CD4-positive, alpha-beta T cell (primary cell): ENCODE results near the gene FAM76A. TPM values are rescaled to one million over a fixed set of nuclear protein-coding genes. Genes with fewer than 3 reads are reported as not detected.
"Not testable (repeated sequence)": the region's sequence is repeated elsewhere in the genome, so short reads cannot be mapped to it uniquely, and the experiment has no call there.

Experiments
- ATAC-seq: fragments of 200-7000 bp; cut with Tn5 transposase; one replicate; pipeline ENCODE4 v1.10.0; 2022; ENCODE audit warnings: mild to moderate bottlenecking; ENCODE audit not compliant: poor library complexity
- CTCF ChIA-PET: fragments of 350-600 bp; sonication (Branson Sonifier 250); formaldehyde crosslinking; loops from one replicate; lab custom pipeline; 2021; ENCODE audit warnings: antibody characterized with exemption, inconsistent platforms; lab: Charles Lee
- POLR2A ChIA-PET: fragments of 350-600 bp; sonication (Branson Sonifier 250); formaldehyde crosslinking; loops from one replicate; lab custom pipeline; 2021; ENCODE audit warnings: antibody characterized with exemption, inconsistent platforms; lab: Charles Lee
- DNase-seq, 14 experiments: peaks; one replicate each; pipeline ENCODE4 v3.0.0-alpha.2; 2013 to 2020; ENCODE audit warnings: mixed read lengths in 2 of 14
- H3K27ac ChIP-seq, 2 donors: one replicate each; pipeline versions ENCODE4 v1.5.1 to v1.7.0; 2013; ENCODE audit warnings: low read length in 2 of 2, low read depth in 1 of 2, mild to moderate bottlenecking in 1 of 2
- H3K27me3 ChIP-seq, 2 experiments: 1 replicate in 1 of 2; 2 replicates in 1 of 2; pipeline versions ENCODE4 v1.6.1 to v1.7.0; 2013; ENCODE audit warnings: low read length in 2 of 2, control low read depth in 1 of 2, mild to moderate bottlenecking in 1 of 2, moderate library complexity in 1 of 2; ENCODE audit not compliant: insufficient read depth in 2 of 2, control insufficient read depth in 1 of 2
- H3K36me3 ChIP-seq: one replicate; pipeline ENCODE4 v1.6.1; 2013; ENCODE audit warnings: low read length, control low read depth; ENCODE audit not compliant: insufficient read depth
- H3K4me1 ChIP-seq: one replicate; pipeline ENCODE4 v1.6.1; 2013; ENCODE audit warnings: low read length, control low read depth; ENCODE audit not compliant: insufficient read depth
- H3K4me3 ChIP-seq: one replicate; pipeline ENCODE4 v1.5.1; 2013; ENCODE audit warnings: mild to moderate bottlenecking, low read length, moderate library complexity
- H3K9me3 ChIP-seq, 2 experiments: 1 replicate in 1 of 2; 2 replicates in 1 of 2; pipeline versions ENCODE4 v1.6.1 to v1.7.0; 2013; ENCODE audit warnings: low read length in 2 of 2, mild to moderate bottlenecking in 2 of 2, control low read depth in 1 of 2, moderate library complexity in 1 of 2; ENCODE audit not compliant: control insufficient read depth in 1 of 2, insufficient read depth in 1 of 2
- H3K27ac Mint-ChIP-seq: one replicate; pipeline ENCODE4 v1.8.0; 2020; ENCODE audit warnings: mixed read lengths
- H3K27me3 Mint-ChIP-seq: one replicate; pipeline ENCODE4 v1.8.0; 2021; ENCODE audit warnings: mixed read lengths
- H3K36me3 Mint-ChIP-seq: one replicate; pipeline ENCODE4 v1.8.0; 2021; ENCODE audit warnings: low read depth, mixed read lengths
- H3K4me1 Mint-ChIP-seq: one replicate; pipeline ENCODE4 v1.8.0; 2021; ENCODE audit warnings: low read depth, mixed read lengths
- H3K4me3 Mint-ChIP-seq: one replicate; pipeline ENCODE4 v1.8.0; 2020; ENCODE audit warnings: mild to moderate bottlenecking, mixed read lengths
- H3K9me3 Mint-ChIP-seq: one replicate; pipeline ENCODE4 v1.8.0; 2020; ENCODE audit warnings: mixed read lengths
- CTCF ChIP-seq: fragments of 200-600 bp; IDR thresholded peaks from one replicate; pipeline ENCODE4 v1.8.0; 2022; ENCODE audit warnings: antibody characterized with exemption, mild to moderate bottlenecking
- intact Hi-C, 2 experiments: fragments of 100-400 bp; cut with DNase I in 1 of 2; cut with micrococcal nuclease in 1 of 2; formaldehyde crosslinking; loops; one replicate each; pipeline versions ENCODE4 v1.15.1 to v1.9.0; 2023 to 2025; cut with DNase I, micrococcal nuclease
- total RNA-seq, 174 experiments: library from RNA in 2 of 174; stranded (reverse) in 2 of 174; gene quantifications; one replicate each; pipeline ENCODE4 v1.2.3 and lab custom pipeline; 2021 to 2026

Gene FAM76A
- total RNA-seq, 2 experiments from 2014 or later, result 26.0 to 28.7 TPM

DNA sequence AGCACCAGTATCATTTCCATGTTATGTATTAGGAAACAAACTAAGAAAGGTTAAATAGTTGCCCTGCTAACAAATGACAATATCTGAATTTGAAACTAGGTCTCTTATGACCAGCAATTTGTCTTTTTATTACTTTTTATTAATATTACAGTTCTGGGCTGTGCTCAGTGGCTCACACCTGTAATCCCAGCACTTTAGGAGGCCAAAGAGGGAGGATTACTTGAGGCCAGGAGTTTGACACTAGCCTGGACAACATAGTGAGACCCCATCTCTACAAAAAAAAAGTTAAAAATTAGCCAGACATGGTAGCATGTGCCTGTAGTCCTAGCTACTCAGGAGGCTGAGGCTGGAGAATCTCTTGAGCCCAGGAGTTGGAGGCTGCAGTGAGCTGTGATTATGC is 50.5 kb downstream of the FAM76A start:
- not testable (repeated sequence) for H3K9me3 Mint-ChIP-seq, H3K4me3 Mint-ChIP-seq
- intact Hi-C loops, result loop anchor here in 1 of 2 experiments (10.0 kb wide), 1 partner anchor 781 kb away; the partner anchor contains the start of gene TRNP1

DNA sequence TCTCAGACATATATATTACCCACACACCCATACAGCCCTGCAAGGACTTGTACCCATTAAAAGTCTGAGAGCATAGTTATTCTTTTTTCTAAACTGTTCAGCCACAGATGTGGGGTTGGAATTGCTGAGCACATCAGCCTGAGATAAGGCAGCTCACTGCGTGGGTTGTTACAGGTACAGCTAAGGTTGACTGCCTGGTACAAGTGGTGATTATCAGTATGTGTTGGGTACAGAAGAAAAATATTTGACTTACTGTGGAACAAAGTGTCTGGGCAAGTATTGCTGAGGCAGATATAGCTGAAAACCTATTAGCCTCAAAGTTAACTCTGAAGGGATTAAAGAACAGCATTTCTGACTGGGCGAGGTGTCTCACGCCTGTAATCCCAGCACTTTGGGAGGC is 52.3 kb downstream of the FAM76A start:
- no peak overlapping the region for H3K4me3 Mint-ChIP-seq
- peaks cover 37% of the 10 kb centered on the region for H3K4me1 Mint-ChIP-seq
- Histone ChIP-seq H3K36me3 (no peaks in the 10 kb centered on the region), H3K27ac (no peak overlapping the region), H3K27me3 (no peaks in the 10 kb centered on the region), H3K4me1 (peaks cover 10% of the 10 kb centered on the region), H3K4me3 (no peak overlapping the region), H3K9me3 (no peaks in the 10 kb centered on the region)
- no peaks in the 10 kb centered on the region for H3K27me3 Mint-ChIP-seq
- TF ChIP-seq CTCF, result no peak
- H3K9me3 Mint-ChIP-seq, result no peaks in the 10 kb centered on the region
- ATAC-seq, result no peak
- ChIA-PET POLR2A (interaction anchor here (0.6 to 0.9 kb wide), 2 partner anchors 354 to 468 kb away, joined by 3 to 5 read pairs; no protein-coding TSS in a partner anchor), CTCF (no interaction called here)
- DNase-seq, result no peak
- H3K36me3 Mint-ChIP-seq, result peaks cover 31% of the 10 kb centered on the region
- intact Hi-C loops, result loop anchor here in 1 of 2 experiments (10.0 kb wide), 1 partner anchor 783 kb away; the partner anchor contains the start of gene TRNP1
- H3K27ac Mint-ChIP-seq, result peak overlapping the region; percentile 51

More for the DNA sequence above, 50.5 kb downstream of the FAM76A start:
- H3K9me3 ChIP-seq, ATAC-seq, H3K4me3 ChIP-seq, H3K27ac ChIP-seq, CTCF ChIA-PET, H3K27ac Mint-ChIP-seq, DNase-seq, H3K36me3 ChIP-seq, H3K27me3 Mint-ChIP-seq, H3K27me3 ChIP-seq: not testable (repeated sequence)
- Mint-ChIP-seq H3K4me1 (peaks cover 31% of the 10 kb centered on the region), H3K36me3 (peaks cover 20% of the 10 kb centered on the region)
- POLR2A ChIA-PET, result interaction anchor here (1.0 kb wide), 1 partner anchor 51 kb away, joined by 4 read pairs; the partner anchor contains the start of gene FAM76A
- H3K4me1 ChIP-seq, result peaks cover 21% of the 10 kb centered on the region

- Histone ChIP-seq H3K4me3 (no peak overlapping the region), H3K4me1 (peaks cover 7% of the 10 kb centered on the region), H3K36me3 (no peaks in the 10 kb centered on the region), H3K27ac (no peak overlapping the region), H3K27me3 (no peaks in the 10 kb centered on the region), H3K9me3 (no peaks in the 10 kb centered on the region)
- DNase-seq (no peak), ATAC-seq (no peak)
- POLR2A ChIA-PET, result no interaction called here
- peaks cover 26% of the 10 kb centered on the region for H3K36me3 Mint-ChIP-seq
- TF ChIP-seq CTCF, result no peak
- H3K27ac Mint-ChIP-seq, result no peak overlapping the region
- peaks cover 31% of the 10 kb centered on the region for H3K4me1 Mint-ChIP-seq
- no peaks in the 10 kb centered on the region for H3K27me3 Mint-ChIP-seq
- H3K9me3 Mint-ChIP-seq, result no peaks in the 10 kb centered on the region
- intact Hi-C loops, result loop anchor here in 1 of 2 experiments (10.0 kb wide), 1 partner anchor 784 kb away; the partner anchor contains the start of gene TRNP1
- H3K4me3 Mint-ChIP-seq, result no peak overlapping the region
- CTCF ChIA-PET, result no interaction called here
These were observed 53.4 kb downstream of the FAM76A start for GRCh38 chr1:27779122-27779521.

- Histone ChIP-seq H3K4me1 (no peaks in the 10 kb centered on the region), H3K4me3 (no peak overlapping the region), H3K9me3 (no peaks in the 10 kb centered on the region), H3K27me3 (no peaks in the 10 kb centered on the region), H3K27ac (no peak overlapping the region), H3K36me3 (no peaks in the 10 kb centered on the region)
- DNase-seq (no peak), ATAC-seq (no peak)
- no peak for TF ChIP-seq CTCF
- no peaks in the 10 kb centered on the region for H3K9me3 Mint-ChIP-seq
- peaks cover 19% of the 10 kb centered on the region for H3K36me3 Mint-ChIP-seq
- no peak overlapping the region for H3K27ac Mint-ChIP-seq
- H3K4me3 Mint-ChIP-seq, result no peak overlapping the region
- ChIA-PET CTCF (no interaction called here), POLR2A (interaction anchor here (0.7 to 3.1 kb wide), 2 partner anchors 10 to 223 kb away, joined by 3 to 13 read pairs; partner anchors contain the start of gene STX12)
- peaks cover 36% of the 10 kb centered on the region for H3K4me1 Mint-ChIP-seq
- H3K27me3 Mint-ChIP-seq, result no peaks in the 10 kb centered on the region
- intact Hi-C loops, result no loop called here
These were observed 57.2 kb downstream of the FAM76A start for GRCh38 chr1:27782950-27783349.
